Sigmoid colon (tissue), 4 donors: ENCODE data around the gene WDFY4.

ENCODE experiments used
- CTCF ChIP-seq, 4 experiments: fragments of 450-650 bp in 3 of 4; fragments of 200-600 bp in 1 of 4; IDR thresholded peaks; one replicate each; pipeline ENCODE4 v1.5.1; 2016 to 2019; ENCODE audit warnings: antibody characterized with exemption in 4 of 4, mild to moderate bottlenecking in 3 of 4, moderate library complexity in 2 of 4
- POLR2A ChIP-seq, 2 donors: fragments of 450-650 bp; IDR thresholded peaks; one replicate each; pipeline ENCODE4 v1.6.1; 2016; ENCODE audit warnings: antibody characterized with exemption in 2 of 2, mild to moderate bottlenecking in 2 of 2, moderate library complexity in 2 of 2
- POLR2AphosphoS5 ChIP-seq, 4 donors: sonication (generic); formaldehyde crosslinking; IDR thresholded peaks; one replicate each; pipeline ENCODE4 v1.6.1; 2017; ENCODE audit warnings: antibody characterized with exemption in 4 of 4

DNA sequence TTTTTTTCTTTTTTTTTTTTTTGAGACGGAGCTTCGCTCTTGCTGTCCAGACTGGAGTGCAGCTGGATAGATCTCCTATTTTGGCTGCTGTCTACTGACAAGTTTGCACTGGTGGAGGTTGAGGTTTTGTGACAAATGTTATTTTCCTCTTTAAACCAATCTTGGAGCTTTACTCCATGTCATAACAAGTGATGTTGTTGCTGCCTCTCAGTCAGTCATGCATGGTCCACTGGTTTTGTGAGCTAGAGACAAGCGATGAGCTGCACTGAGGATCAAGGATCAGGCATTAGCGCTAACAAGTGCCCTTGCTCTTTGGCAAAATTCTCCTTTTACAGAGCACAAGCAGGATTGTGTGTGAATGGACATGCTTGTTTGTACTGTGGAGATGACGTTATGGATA lies 805 bp upstream of the WDFY4 start:
- TF ChIP-seq POLR2A (IDR thresholded peaks at IDR 0.05), result no peak
- no peak for TF ChIP-seq CTCF (IDR thresholded peaks at IDR 0.05)
- TF ChIP-seq POLR2AphosphoS5 (IDR thresholded peaks at IDR 0.05), result no peak
